Measurements from ENCODE around the gene NAGPA. TPM values are rescaled to one million over a fixed set of nuclear protein-coding genes. Genes with fewer than 3 reads are reported as not detected.
A peak's percentile ranks its signal among the peaks of the same experiment; 100 is the strongest.

The NAGPA gene
- total RNA-seq, 4 donors from 2014 or later, result 26.0 to 46.8 (median 30.8) TPM

- Histone ChIP-seq H3K36me3 (peaks cover 4 to 6% of the 10 kb centered on the region in 2 donors), H3K27me3 (no peaks in the 10 kb centered on the region), H3K4me1 (peaks cover 8 to 9% of the 10 kb centered on the region in 2 donors), H3K4me3 (replicated peaks in 1 of 3) (no peak overlapping the region), H3K27ac (no peak overlapping the region), H3K9me3 (no peaks in the 10 kb centered on the region)
- no peak for TF ChIP-seq POLR2A (IDR thresholded peaks at IDR 0.05)
- intact Hi-C loops (cut with DNase I), result no loop called here
- 78 to 81% methylated on average over 9 to 10 of the region's 10 CpGs for WGBS, 2 donors
- DNase-seq, result no peak
Observed at GRCh38 chr16:5060073-5060641, 26.4 kb upstream of the NAGPA start.

GRCh38 chr16:5059386-5060072, 25.8 kb upstream of the NAGPA start:
- no peak for TF ChIP-seq POLR2A (IDR thresholded peaks at IDR 0.05)
- TF ChIP-seq CTCF (IDR thresholded peaks at IDR 0.05), result no peak
- Histone ChIP-seq H3K27ac (no peak overlapping the region), H3K27me3 (no peaks in the 10 kb centered on the region), H3K9me3 (no peaks in the 10 kb centered on the region), H3K4me3 (replicated peaks in 1 of 3) (no peak overlapping the region), H3K4me1 (peaks cover 2% of the 10 kb centered on the region in 2 donors), H3K36me3 (peaks cover 6 to 7% of the 10 kb centered on the region in 2 donors)
- WGBS, 2 donors, result 84 to 91% methylated on average over 6 of the region's 6 CpGs
- intact Hi-C loops (cut with DNase I), result no loop called here
- no peak for DNase-seq

GRCh38 chr16:5058476-5058875, 24.7 kb upstream of the NAGPA start:
- TF ChIP-seq POLR2A (IDR thresholded peaks at IDR 0.05) (no peak), CTCF (IDR thresholded peaks at IDR 0.05) (no peak)
- no peak for DNase-seq
- Histone ChIP-seq H3K27me3 (no peaks in the 10 kb centered on the region), H3K36me3 (peaks cover 6 to 7% of the 10 kb centered on the region in 2 donors), H3K4me1 (no peaks in the 10 kb centered on the region), H3K27ac (no peak overlapping the region), H3K9me3 (no peaks in the 10 kb centered on the region), H3K4me3 (replicated peaks in 1 of 3) (no peak overlapping the region)
- intact Hi-C loops (cut with DNase I), result no loop called here
- WGBS, 2 donors, result 67 to 69% methylated on average over 3 to 7 of the region's 7 CpGs

GRCh38 chr16:5056352-5056751, 22.6 kb upstream of the NAGPA start:
- H3K36me3 ChIP-seq, result peaks cover 6 to 7% of the 10 kb centered on the region in 2 donors
- H3K27me3 ChIP-seq, result no peaks in the 10 kb centered on the region
- WGBS, 2 donors, result 39 to 43% methylated on average over 11 of the region's 11 CpGs
- peak in 1 of 6 experiments; percentile 9 for TF ChIP-seq CTCF (IDR thresholded peaks at IDR 0.05)
- no peak for TF ChIP-seq POLR2A (IDR thresholded peaks at IDR 0.05)
- no peak overlapping the region for H3K27ac ChIP-seq
- no peak for DNase-seq
- no peaks in the 10 kb centered on the region for H3K4me1 ChIP-seq
- H3K4me3 ChIP-seq (replicated peaks in 1 of 3), result no peak overlapping the region
- intact Hi-C loops (cut with DNase I), result no loop called here
- no peaks in the 10 kb centered on the region for H3K9me3 ChIP-seq

GRCh38 chr16:5054876-5055865, 21.4 kb upstream of the NAGPA start:
- H3K27me3 ChIP-seq, result no peaks in the 10 kb centered on the region
- H3K4me1 ChIP-seq, result no peaks in the 10 kb centered on the region
- no peak overlapping the region for H3K27ac ChIP-seq
- WGBS, 2 donors, result 93% methylated on average over 13 to 16 of the region's 16 CpGs
- intact Hi-C loops (cut with DNase I), result no loop called here
- H3K9me3 ChIP-seq, result no peaks in the 10 kb centered on the region
- DNase-seq, result no peak
- H3K4me3 ChIP-seq (replicated peaks in 1 of 3), result no peak overlapping the region
- peaks cover 6 to 7% of the 10 kb centered on the region in 2 donors for H3K36me3 ChIP-seq
- TF ChIP-seq POLR2A (IDR thresholded peaks at IDR 0.05), result no peak
- no peak for TF ChIP-seq CTCF (IDR thresholded peaks at IDR 0.05)

All from thyroid gland (tissue), 4 donors.